ENCODE data around the gene CPNE4. TPM values are rescaled to one million over a fixed set of nuclear protein-coding genes. Genes with fewer than 3 reads are reported as not detected.

CPNE4 gene
- total RNA-seq, 1 donor: not detected

- TF ChIP-seq CTCF (IDR thresholded peaks at IDR 0.05; ENCODE audit: insufficient read depth, low read length): no peak
- no peak overlapping the region for H3K4me3 ChIP-seq (ENCODE audit: low read depth, low read length)
- DNase-seq (ENCODE audit: low read depth): peak; percentile 5
Measured at GRCh38 chr3:131957511-131957910, 77.3 kb downstream of the CPNE4 start.

- no peak overlapping the region for H3K4me3 ChIP-seq (ENCODE audit: low read depth, low read length)
- DNase-seq (ENCODE audit: low read depth): no peak
- TF ChIP-seq CTCF (IDR thresholded peaks at IDR 0.05; ENCODE audit: insufficient read depth, low read length): no peak
Measured at GRCh38 chr3:131948806-131949205, 86.0 kb downstream of the CPNE4 start.

- DNase-seq (ENCODE audit: low read depth): no peak
Measured at GRCh38 chr3:131944676-131945075, 90.1 kb downstream of the CPNE4 start.

GRCh38 chr3:131933665-131934064 lies 101.1 kb downstream of the CPNE4 start:
- DNase-seq (ENCODE audit: low read depth): no peak
- H3K4me3 ChIP-seq (ENCODE audit: low read depth, low read length): no peak overlapping the region
- no peak for TF ChIP-seq CTCF (IDR thresholded peaks at IDR 0.05; ENCODE audit: insufficient read depth, low read length)

More at GRCh38 chr3:131944676-131945075, 90.1 kb downstream of the CPNE4 start:
- TF ChIP-seq CTCF (IDR thresholded peaks at IDR 0.05; ENCODE audit: insufficient read depth, low read length): no peak
- H3K4me3 ChIP-seq (ENCODE audit: low read depth, low read length): no peak overlapping the region

GRCh38 chr3:131928593-131928992 lies 106.2 kb downstream of the CPNE4 start:
- no peak for TF ChIP-seq CTCF (IDR thresholded peaks at IDR 0.05; ENCODE audit: insufficient read depth, low read length)
- H3K4me3 ChIP-seq (ENCODE audit: low read depth, low read length): no peak overlapping the region
- DNase-seq (ENCODE audit: low read depth): no peak

- H3K4me3 ChIP-seq (ENCODE audit: low read depth, low read length): no peak overlapping the region
- no peak for TF ChIP-seq CTCF (IDR thresholded peaks at IDR 0.05; ENCODE audit: insufficient read depth, low read length)
- peak; percentile 22 for DNase-seq (ENCODE audit: low read depth)
Measured at GRCh38 chr3:131925571-131925970, 109.2 kb downstream of the CPNE4 start.

GRCh38 chr3:131922356-131922755 lies 112.5 kb downstream of the CPNE4 start:
- TF ChIP-seq CTCF (IDR thresholded peaks at IDR 0.05; ENCODE audit: insufficient read depth, low read length): no peak
- no peak for DNase-seq (ENCODE audit: low read depth)
- H3K4me3 ChIP-seq (ENCODE audit: low read depth, low read length): no peak overlapping the region
